SK-N-SH (cell line): ENCODE measurements around the gene STK25.

Experiments used
- CTCF ChIP-seq: fragments of 200-600 bp; sonication (generic); IDR thresholded peaks from 2 replicates; pipeline ENCODE4 v1.6.1; 2017; ENCODE audit warnings: antibody characterized with exemption, mild to moderate bottlenecking, moderate library complexity
- EZH2phosphoT487 ChIP-seq: fragments of 200-600 bp; sonication (generic); IDR thresholded peaks from 2 replicates; pipeline ENCODE4 v1.6.1; 2017; ENCODE audit warnings: low read depth, mixed run types, mild to moderate bottlenecking, antibody characterized with exemption, moderate library complexity, borderline replicate concordance
- POLR2AphosphoS5 ChIP-seq: IDR thresholded peaks from 2 replicates; pipeline ENCODE4 v1.6.1; 2012; ENCODE audit warnings: low read depth, low read length
- USF1 ChIP-seq: IDR thresholded peaks from 2 replicates; pipeline ENCODE4 v1.4.0; 2012; ENCODE audit warnings: low read depth, borderline replicate concordance
- USF2 ChIP-seq: fragments of 150-350 bp; IDR thresholded peaks from 2 replicates; pipeline ENCODE4 v1.6.1; 2017; ENCODE audit warnings: antibody characterized with exemption, low read length, low read depth, borderline replicate concordance

GRCh38 chr2:241451840-241452506 is 56.4 kb downstream of the STK25 start:
- TF ChIP-seq CTCF (no peak), EZH2phosphoT487 (no peak), POLR2AphosphoS5 (no peak), USF1 (no peak), USF2 (no peak)
